Ishikawa (cell line): ENCODE measurements around the gene RPL38.

Source experiments
- CEBPB ChIP-seq: IDR thresholded peaks from 2 replicates; pipeline ENCODE4 v1.6.1; 2012
- CREB1 ChIP-seq: IDR thresholded peaks from 2 replicates; pipeline ENCODE4 v1.6.1; 2012; ENCODE audit warnings: low read depth
- EGR1 ChIP-seq: IDR thresholded peaks from 2 replicates; pipeline ENCODE4 v1.6.1; 2012
- EP300 ChIP-seq: IDR thresholded peaks from 2 replicates; pipeline ENCODE4 v1.6.1; 2012; ENCODE audit warnings: borderline replicate concordance
- NFIC ChIP-seq: IDR thresholded peaks from 2 replicates; pipeline ENCODE4 v1.6.1; 2012
- TAF1 ChIP-seq: IDR thresholded peaks from 2 replicates; pipeline ENCODE4 v1.6.1; 2012; ENCODE audit warnings: low read depth, mild to moderate bottlenecking
- TCF12 ChIP-seq: IDR thresholded peaks from 2 replicates; pipeline ENCODE4 v1.6.1; 2012; ENCODE audit warnings: low read depth
- TEAD4 ChIP-seq: IDR thresholded peaks from 2 replicates; pipeline ENCODE4 v1.6.1; 2012
- USF1 ChIP-seq: IDR thresholded peaks from 2 replicates; pipeline ENCODE4 v1.6.1; 2012
- YY1 ChIP-seq: IDR thresholded peaks from 2 replicates; pipeline ENCODE4 v1.6.1; 2012; ENCODE audit warnings: low read depth
- ZBTB7A ChIP-seq: IDR thresholded peaks from 2 replicates; pipeline ENCODE4 v1.6.1; 2012; ENCODE audit warnings: low read depth
- TF ChIP-seq, protein P1 (sequence below): IDR thresholded peaks from 2 replicates; pipeline ENCODE4 v1.6.1; 2012
- TF ChIP-seq, protein P2 (sequence below): IDR thresholded peaks from 2 replicates; pipeline ENCODE4 v1.6.1; 2012; ENCODE audit warnings: low read depth, mild to moderate bottlenecking

Gene RPL38

GRCh38 chr17:74187761-74188160 lies 15.7 kb upstream of the RPL38 start:
- no peak for TF ChIP-seq CREB1
- TF ChIP-seq CEBPB = no peak
- no peak for TF ChIP-seq TCF12
- TF ChIP-seq USF1 = no peak
- no peak for TF ChIP-seq EGR1
- TF ChIP-seq, protein P1, sequence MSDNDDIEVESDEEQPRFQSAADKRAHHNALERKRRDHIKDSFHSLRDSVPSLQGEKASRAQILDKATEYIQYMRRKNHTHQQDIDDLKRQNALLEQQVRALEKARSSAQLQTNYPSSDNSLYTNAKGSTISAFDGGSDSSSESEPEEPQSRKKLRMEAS = no peak
- no peak for TF ChIP-seq NFIC
- TF ChIP-seq EP300 = no peak
- no peak for TF ChIP-seq TEAD4
- no peak for TF ChIP-seq YY1
- TF ChIP-seq ZBTB7A = no peak

DNA sequence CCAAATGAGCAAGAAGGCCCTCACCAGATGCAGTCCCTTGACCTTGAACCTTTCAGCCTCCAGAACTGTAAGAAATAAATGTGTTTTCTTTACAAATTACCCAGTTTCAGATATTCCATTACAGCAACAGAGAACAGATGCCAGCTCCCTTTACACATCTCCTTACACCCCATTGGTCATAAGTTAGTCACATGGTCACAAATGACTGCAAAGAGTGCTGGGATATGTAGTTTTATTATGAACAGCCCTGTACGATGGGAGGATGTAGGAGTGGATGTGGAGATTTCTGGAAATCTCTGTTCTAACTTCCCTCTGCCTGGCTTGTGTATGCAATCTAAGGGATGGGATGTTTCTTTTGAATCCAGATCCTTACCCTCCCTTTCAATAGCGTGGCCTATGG lies 13.3 kb upstream of the RPL38 start:
- TF ChIP-seq USF1 = peak; percentile 93
- TF ChIP-seq, protein P2, sequence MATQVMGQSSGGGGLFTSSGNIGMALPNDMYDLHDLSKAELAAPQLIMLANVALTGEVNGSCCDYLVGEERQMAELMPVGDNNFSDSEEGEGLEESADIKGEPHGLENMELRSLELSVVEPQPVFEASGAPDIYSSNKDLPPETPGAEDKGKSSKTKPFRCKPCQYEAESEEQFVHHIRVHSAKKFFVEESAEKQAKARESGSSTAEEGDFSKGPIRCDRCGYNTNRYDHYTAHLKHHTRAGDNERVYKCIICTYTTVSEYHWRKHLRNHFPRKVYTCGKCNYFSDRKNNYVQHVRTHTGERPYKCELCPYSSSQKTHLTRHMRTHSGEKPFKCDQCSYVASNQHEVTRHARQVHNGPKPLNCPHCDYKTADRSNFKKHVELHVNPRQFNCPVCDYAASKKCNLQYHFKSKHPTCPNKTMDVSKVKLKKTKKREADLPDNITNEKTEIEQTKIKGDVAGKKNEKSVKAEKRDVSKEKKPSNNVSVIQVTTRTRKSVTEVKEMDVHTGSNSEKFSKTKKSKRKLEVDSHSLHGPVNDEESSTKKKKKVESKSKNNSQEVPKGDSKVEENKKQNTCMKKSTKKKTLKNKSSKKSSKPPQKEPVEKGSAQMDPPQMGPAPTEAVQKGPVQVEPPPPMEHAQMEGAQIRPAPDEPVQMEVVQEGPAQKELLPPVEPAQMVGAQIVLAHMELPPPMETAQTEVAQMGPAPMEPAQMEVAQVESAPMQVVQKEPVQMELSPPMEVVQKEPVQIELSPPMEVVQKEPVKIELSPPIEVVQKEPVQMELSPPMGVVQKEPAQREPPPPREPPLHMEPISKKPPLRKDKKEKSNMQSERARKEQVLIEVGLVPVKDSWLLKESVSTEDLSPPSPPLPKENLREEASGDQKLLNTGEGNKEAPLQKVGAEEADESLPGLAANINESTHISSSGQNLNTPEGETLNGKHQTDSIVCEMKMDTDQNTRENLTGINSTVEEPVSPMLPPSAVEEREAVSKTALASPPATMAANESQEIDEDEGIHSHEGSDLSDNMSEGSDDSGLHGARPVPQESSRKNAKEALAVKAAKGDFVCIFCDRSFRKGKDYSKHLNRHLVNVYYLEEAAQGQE = no peak

GRCh38 chr17:74190807-74191406 lies 12.6 kb upstream of the RPL38 start:
- TF ChIP-seq, protein P2 = peak; percentile 95
- TF ChIP-seq USF1 = no peak
- 0 out of 2 replicates have a peak, but pooled peaks have one; percentile 26 for TF ChIP-seq TEAD4

DNA sequence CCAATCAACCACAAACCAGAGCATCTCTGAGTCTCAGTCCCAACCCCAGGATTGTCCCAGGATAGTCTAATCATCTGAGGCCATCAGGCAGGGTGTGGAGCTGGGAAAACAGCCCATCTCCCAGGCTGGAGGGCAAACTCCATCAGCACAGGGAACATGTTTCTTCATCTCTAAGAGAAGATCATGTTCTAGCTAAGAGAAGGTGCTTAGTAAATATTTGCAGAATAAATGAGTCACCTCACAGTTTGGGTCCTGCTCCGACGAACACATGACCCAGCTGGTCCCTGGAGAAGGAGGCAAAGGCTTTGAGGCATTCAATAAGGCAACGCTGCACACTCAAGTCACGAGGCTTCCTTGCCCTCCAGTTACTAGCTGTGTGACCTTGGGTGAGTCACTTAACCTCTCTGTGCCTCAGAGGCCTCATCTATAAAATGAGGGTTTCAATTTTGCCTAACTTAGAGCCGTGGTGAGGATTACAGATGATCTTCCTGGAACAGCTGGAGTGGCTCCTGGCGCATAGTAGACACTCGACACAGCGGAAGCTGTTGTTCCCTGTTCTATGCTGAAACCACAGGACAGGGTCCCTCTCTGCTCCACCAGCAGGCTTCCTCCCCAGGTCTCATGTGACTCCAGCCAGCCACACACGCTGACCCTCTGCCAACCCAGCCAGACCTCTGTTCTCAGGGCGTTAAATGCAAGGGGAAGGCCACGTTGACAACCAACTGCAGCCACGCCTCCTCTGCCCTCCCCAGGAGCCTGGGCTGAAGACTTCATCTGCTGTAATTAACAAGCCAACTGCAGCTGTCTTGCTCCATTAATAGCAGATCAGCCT lies 10.3 kb upstream of the RPL38 start:
- no peak for TF ChIP-seq EGR1
- TF ChIP-seq, protein P2 = no peak
- TF ChIP-seq TCF12 = no peak
- TF ChIP-seq TAF1 = no peak
- TF ChIP-seq ZBTB7A = no peak

- no peak for TF ChIP-seq YY1
- peak; percentile 30; the same call in 1 of the 2 replicates for TF ChIP-seq USF1
These were observed 8.8 kb upstream of the RPL38 start for GRCh38 chr17:74194682-74195081.
